ENCODE data around the gene MAD2L1BP.

The MAD2L1BP gene

DNA sequence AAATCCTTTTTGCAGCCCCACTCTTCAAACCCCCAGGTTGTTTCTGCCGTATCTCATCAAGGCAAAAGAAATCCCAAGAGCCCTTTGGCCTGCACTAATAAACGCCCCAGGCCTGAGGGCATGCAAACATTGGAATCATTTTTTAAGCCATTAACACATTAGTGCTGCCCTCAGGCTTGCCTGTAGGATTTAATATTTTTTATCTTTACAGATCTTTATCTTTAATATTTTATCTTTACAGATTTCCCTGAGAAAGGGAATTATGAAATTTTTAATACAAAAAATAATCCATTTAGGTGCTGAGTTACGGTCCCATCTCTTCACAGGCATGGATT is 21.3 kb upstream of the MAD2L1BP start:
- H3K4me1 ChIP-seq (ENCODE audit: control insufficient read depth, insufficient read depth, low read length): no peaks in the 10 kb centered on the region
- no peak overlapping the region for H3K9ac ChIP-seq (ENCODE audit: low read length)
- H3K4me3 ChIP-seq (ENCODE audit: low read length): no peak overlapping the region
- peaks cover 15% of the 10 kb centered on the region for H3K36me3 ChIP-seq (ENCODE audit: control insufficient read depth, insufficient read depth, low read length)
- H3K27me3 ChIP-seq (ENCODE audit: control insufficient read depth, insufficient read depth, low read length): no peaks in the 10 kb centered on the region
- no peak overlapping the region for H3K27ac ChIP-seq (ENCODE audit: low read depth, low read length)

DNA sequence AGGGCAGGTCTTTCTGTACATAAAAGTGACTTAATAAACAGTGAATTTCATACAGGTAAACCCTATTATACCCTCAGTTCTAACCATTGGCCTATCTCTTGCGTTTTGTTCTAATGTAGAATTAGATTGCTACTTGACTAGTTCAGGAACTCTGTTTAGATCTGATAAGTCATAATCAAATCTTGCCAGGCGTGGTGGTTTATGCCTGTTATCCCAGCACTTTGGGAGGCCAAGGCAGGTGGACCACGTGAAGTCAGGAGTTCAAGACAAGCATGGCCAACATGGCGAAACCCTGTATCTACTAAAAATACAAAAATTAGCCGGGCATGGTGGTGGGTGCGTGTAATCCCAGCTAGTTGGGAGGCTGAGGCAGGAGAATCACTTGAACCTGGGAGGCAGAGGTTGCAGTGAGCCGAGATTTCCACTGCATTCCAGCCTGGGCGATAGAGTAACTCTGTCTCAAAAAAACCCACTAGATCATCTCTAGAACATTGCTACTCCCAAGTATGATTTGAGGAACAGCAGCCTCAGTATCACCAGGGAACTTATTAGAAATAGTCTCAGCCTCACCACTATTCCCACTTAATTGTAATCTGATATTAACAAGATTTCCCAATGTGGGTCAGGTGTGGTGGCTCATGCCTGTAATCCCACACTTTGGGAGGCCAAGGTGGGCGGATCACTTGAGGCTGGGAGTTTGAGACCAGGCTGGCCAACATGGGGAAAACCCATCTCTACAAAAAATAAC is 18.7 kb upstream of the MAD2L1BP start:
- Histone ChIP-seq H3K27ac (ENCODE audit: low read depth, low read length) (no peak overlapping the region), H3K4me3 (ENCODE audit: low read length) (no peak overlapping the region), H3K9ac (ENCODE audit: low read length) (no peak overlapping the region), H3K4me1 (ENCODE audit: control insufficient read depth, insufficient read depth, low read length) (no peaks in the 10 kb centered on the region), H3K27me3 (ENCODE audit: control insufficient read depth, insufficient read depth, low read length) (no peaks in the 10 kb centered on the region), H3K36me3 (ENCODE audit: control insufficient read depth, insufficient read depth, low read length) (peaks cover 25% of the 10 kb centered on the region)

DNA sequence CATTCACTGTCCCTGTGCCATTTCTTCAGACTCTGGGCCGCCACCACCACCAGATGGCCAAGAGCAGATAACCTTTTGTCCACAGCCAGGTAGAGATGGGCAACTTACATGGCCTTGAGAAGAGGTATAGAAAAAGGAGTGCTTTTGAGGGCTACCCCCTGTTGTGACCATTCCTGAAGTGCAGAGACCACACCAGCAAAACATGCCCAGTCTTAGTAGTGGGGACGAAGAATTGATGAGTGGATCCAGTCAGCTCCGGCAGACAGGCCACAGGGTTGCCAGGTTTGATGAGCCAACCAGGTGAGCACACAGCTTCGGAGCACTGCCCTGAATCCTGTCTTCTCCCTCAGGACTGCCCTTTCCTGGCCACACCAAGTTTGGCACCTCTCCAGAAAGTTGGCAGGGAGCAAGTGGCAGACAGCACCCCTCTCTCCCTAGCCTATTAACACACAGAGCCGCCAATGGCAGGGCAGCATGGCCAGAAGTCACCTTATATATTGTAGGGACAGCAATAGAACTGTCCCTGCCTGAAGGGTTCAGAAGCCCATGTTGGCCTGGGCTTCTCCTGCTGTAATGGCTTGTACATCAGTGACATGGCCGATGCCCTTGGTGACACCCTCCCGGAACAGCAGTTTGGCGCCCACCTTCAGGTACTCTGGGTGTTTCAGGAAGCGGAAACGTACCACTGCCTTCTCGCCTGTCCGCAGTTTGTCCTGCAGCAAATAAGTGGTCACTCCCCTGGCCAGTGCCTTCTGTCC is 14.4 kb upstream of the MAD2L1BP start:
- Histone ChIP-seq H3K36me3 (ENCODE audit: control insufficient read depth, insufficient read depth, low read length) (peaks cover 45% of the 10 kb centered on the region), H3K27ac (ENCODE audit: low read depth, low read length) (no peak overlapping the region), H3K4me1 (ENCODE audit: control insufficient read depth, insufficient read depth, low read length) (no peaks in the 10 kb centered on the region), H3K9ac (ENCODE audit: low read length) (no peak overlapping the region), H3K27me3 (ENCODE audit: control insufficient read depth, insufficient read depth, low read length) (no peaks in the 10 kb centered on the region), H3K4me3 (ENCODE audit: low read length) (no peak overlapping the region)

DNA sequence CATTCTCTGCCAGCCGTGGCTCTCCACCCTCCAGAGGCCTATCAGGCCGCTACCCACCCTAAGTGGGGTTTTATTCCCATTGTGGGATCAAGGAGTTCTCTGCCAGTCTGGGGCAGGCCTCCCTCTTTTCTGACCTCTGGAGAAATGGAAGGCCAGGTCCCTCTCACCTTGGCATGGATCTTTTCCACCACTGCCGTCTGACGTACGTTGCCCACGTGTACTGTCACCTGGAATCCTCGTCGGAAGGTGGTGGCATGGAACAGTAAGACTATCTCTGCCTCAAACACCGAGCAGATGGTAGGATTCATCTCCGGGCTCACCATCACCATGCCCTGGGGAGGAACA is 13.8 kb upstream of the MAD2L1BP start:
- no peaks in the 10 kb centered on the region for H3K27me3 ChIP-seq (ENCODE audit: control insufficient read depth, insufficient read depth, low read length)
- H3K36me3 ChIP-seq (ENCODE audit: control insufficient read depth, insufficient read depth, low read length): peaks cover 46% of the 10 kb centered on the region
- H3K4me1 ChIP-seq (ENCODE audit: control insufficient read depth, insufficient read depth, low read length): peaks cover under 1% of the 10 kb centered on the region
- no peak overlapping the region for H3K9ac ChIP-seq (ENCODE audit: low read length)
- H3K4me3 ChIP-seq (ENCODE audit: low read length): no peak overlapping the region
- H3K27ac ChIP-seq (ENCODE audit: low read depth, low read length): no peak overlapping the region

DNA sequence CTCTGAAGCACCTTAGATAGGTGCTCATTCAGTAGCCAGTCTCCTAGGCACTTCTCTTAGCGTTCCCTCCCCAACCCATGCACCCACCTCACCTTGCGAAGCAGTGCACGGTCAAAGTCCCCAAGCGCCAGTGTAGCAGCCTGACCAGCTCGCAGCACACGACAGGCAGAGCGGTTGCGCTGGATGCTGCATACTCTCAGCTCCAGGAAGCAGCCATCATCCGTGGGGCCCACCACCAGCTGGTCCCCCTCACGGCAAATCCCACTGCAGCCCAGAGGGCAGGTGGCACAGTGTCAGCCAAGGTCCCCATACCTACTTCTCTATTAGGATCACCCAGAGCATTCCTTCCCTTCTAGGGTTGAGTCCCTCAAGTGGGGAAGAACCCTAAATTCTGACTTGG is 13.1 kb upstream of the MAD2L1BP start:
- Histone ChIP-seq H3K36me3 (ENCODE audit: control insufficient read depth, insufficient read depth, low read length) (peaks cover 46% of the 10 kb centered on the region), H3K9ac (ENCODE audit: low read length) (no peak overlapping the region), H3K4me3 (ENCODE audit: low read length) (no peak overlapping the region), H3K27ac (ENCODE audit: low read depth, low read length) (no peak overlapping the region), H3K27me3 (ENCODE audit: control insufficient read depth, insufficient read depth, low read length) (no peaks in the 10 kb centered on the region), H3K4me1 (ENCODE audit: control insufficient read depth, insufficient read depth, low read length) (peaks cover 8% of the 10 kb centered on the region)

DNA sequence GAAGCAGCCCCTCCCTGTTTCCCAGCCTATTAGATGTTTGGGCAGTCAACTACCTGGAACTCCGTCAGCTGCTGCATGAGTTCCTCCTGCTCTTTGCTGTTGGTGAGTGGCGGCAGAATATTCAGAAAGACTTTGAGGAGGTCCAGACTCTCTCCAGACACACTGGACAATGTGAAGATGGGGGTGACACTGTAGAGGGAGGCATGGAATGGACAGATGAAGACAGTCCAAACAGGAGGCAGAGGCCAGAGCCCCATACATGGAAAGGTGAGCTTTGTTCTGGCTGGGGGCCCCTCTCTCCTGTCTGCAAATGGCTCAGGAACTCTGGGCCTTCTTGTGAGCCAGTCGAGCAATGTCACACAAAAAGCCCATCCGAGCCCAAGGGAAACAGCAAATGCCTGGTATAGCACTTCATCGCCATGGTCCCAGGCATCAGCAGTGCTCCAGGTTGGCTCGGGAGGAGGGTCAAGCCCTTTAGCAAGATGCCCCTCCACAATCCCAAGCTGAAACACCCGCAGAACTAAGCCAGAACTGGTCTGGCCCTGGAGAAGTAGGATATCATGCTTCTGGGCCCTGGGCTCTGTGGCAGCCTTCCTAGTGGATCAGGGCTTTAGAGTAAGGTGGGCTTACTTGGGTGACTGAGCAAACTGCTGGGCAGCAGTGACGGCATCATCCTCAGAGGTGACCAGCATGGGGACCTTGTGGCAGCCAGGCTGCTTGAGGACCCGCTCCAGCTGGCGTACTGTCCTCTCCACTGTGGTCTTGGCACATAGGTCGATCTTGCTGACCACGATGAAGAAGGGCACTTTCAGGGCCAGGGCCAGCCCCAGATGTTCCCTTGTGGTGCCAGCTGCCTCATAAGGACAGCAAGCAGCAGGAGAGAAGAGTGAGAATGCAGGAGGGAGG is 11.5 kb upstream of the MAD2L1BP start:
- H3K36me3 ChIP-seq (ENCODE audit: control insufficient read depth, insufficient read depth, low read length): peaks cover 46% of the 10 kb centered on the region
- H3K4me3 ChIP-seq (ENCODE audit: low read length): no peak overlapping the region
- no peaks in the 10 kb centered on the region for H3K27me3 ChIP-seq (ENCODE audit: control insufficient read depth, insufficient read depth, low read length)
- H3K4me1 ChIP-seq (ENCODE audit: control insufficient read depth, insufficient read depth, low read length): peaks cover 8% of the 10 kb centered on the region
- no peak overlapping the region for H3K9ac ChIP-seq (ENCODE audit: low read length)
- no peak overlapping the region for H3K27ac ChIP-seq (ENCODE audit: low read depth, low read length)

DNA sequence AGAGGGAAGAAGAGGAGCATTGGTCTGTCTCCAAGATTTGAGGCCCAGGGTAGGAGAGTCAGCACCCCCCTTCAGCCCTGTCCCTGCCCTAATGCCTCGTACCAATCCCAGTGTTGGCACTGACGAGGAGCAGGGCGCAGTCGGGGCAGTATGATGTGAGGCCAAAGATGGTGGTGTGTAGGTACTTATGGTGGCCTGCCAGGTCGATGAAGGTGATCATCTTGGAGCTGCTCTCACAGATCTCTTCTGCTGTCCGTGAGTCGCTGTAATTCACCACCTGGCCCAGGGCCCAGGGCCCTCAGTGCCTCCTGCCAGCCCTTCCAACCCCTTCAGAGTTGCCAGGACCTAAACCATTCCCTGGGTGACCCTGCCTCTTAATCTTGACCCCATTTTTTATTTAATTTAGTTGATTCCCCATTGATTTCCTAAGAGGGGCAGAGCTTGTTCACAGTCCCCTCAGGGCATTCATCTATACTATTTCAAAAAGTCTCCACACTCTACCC is 10.8 kb upstream of the MAD2L1BP start:
- peaks cover 46% of the 10 kb centered on the region for H3K36me3 ChIP-seq (ENCODE audit: control insufficient read depth, insufficient read depth, low read length)
- no peak overlapping the region for H3K27ac ChIP-seq (ENCODE audit: low read depth, low read length)
- no peak overlapping the region for H3K9ac ChIP-seq (ENCODE audit: low read length)

DNA sequence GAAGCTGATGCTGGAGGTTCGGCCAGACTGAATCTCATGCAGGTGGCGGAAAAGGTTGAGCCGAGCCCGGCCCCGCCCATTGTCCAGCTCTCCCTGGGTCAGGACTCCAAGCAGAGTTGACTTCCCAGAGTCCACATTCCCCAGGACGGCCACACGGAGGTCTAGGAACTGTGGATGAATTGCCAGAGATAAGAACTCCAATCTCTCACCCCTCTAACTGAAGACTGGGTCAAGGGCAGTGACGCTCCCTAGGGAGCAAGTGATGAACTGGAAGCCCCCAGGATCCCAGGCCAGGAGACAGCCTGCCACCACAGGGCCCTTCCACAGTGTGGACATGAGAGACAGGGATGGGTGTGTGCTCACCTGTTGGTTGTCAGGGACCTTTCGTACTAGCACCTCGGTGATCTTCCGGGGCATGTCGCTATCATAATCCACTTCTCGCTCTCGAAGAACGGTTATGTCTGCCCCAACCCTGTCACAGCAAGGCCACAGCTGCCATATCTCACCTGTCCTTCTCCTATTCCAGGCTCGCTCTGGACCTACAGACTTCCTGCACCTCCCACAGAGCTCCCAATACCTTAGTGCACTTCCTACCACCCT is 10.1 kb upstream of the MAD2L1BP start:
- Histone ChIP-seq H3K9ac (ENCODE audit: low read length) (no peak overlapping the region), H3K36me3 (ENCODE audit: control insufficient read depth, insufficient read depth, low read length) (peaks cover 45% of the 10 kb centered on the region)

More for the DNA sequence above, 10.8 kb upstream of the MAD2L1BP start:
- Histone ChIP-seq H3K27me3 (ENCODE audit: control insufficient read depth, insufficient read depth, low read length) (no peaks in the 10 kb centered on the region), H3K4me3 (ENCODE audit: low read length) (no peak overlapping the region), H3K4me1 (ENCODE audit: control insufficient read depth, insufficient read depth, low read length) (peaks cover 8% of the 10 kb centered on the region)

DNA sequence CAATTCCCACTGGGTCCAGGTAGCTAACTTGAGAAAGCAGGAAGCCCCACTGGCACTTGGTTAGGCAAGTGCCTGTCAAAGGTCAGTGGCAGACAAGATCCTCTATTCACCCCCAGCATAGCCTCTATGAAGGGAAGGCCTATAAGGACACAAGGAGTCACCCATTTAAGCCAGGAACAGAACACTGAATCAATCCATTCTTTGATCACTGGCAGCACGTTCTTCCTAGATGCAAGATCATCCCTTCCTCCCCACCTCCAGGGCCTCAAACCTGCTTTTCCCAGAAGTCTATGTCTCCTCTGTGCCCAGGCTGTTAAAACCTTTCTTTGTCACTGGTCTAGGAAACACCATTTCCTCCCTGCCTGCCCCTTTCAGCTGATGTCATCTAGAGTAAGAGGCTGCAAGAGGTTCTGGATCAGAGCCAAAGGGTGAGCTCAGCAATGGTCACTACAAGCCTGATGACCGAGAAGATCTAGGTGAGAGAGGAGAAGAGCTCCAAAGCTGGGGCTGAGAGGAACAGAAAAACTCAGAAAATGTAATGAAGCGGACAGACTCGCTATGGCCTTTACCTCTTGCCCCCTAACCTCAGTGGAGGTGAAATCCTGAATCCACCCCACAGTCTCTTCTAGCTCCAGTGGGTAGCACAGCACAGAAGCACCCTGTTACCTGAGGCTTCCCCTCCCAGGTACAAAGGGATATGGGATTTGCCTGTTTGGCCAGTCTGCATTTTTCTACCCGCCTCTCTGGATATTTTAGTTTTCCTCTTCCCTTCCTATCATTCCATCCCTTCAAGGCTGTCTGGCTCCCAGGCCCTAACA is 8.4 kb upstream of the MAD2L1BP start:
- H3K27ac ChIP-seq (ENCODE audit: low read depth, low read length): peak overlapping the region; percentile 35

More for the DNA sequence above, 10.1 kb upstream of the MAD2L1BP start:
- Histone ChIP-seq H3K27me3 (ENCODE audit: control insufficient read depth, insufficient read depth, low read length) (no peaks in the 10 kb centered on the region), H3K4me3 (ENCODE audit: low read length) (no peak overlapping the region), H3K27ac (ENCODE audit: low read depth, low read length) (no peak overlapping the region), H3K4me1 (ENCODE audit: control insufficient read depth, insufficient read depth, low read length) (peaks cover 8% of the 10 kb centered on the region)

DNA sequence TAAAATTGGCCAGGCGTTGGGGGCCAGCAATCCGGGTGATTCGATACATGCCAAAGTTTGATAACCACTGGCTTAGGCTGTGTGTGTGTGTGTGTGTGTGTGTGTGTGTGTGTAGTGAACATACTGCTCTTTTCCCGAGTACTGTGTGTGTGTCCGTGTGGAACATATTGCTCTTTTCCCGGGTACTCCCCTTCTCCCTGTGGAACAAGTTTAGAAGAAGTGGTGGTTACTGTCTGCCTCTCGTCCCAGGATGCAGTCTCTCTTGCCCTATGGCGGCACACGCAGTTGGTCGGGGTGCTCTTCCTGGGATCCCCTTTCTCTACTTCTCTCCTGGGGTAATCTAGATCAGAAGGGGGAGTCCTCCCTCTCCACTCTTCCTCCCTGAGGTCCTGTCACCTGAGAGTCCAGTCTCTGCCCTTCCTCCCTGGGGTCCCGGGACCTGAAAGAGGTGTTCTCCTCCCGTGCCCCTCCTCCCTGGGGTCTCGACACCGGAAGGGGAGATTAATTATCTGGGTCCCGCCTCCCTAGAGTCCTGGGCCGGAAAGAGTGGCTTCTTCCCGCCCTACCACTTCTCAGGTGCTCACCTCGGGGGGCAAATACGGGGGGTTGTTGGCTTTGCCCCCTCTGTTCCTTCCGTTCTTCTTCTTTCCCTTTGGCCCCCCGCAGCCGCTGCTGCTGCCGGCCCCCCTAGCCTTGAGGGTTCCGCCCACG is 7.1 kb upstream of the MAD2L1BP start:
- Histone ChIP-seq H3K9ac (ENCODE audit: low read length) (peak overlapping the region; percentile 96), H3K27ac (ENCODE audit: low read depth, low read length) (peak overlapping the region; percentile 96), H3K27me3 (ENCODE audit: control insufficient read depth, insufficient read depth, low read length) (no peaks in the 10 kb centered on the region), H3K4me3 (ENCODE audit: low read length) (peak overlapping the region; percentile 99), H3K36me3 (ENCODE audit: control insufficient read depth, insufficient read depth, low read length) (peaks cover 24% of the 10 kb centered on the region), H3K4me1 (ENCODE audit: control insufficient read depth, insufficient read depth, low read length) (peaks cover 8% of the 10 kb centered on the region)

More for the DNA sequence above, 8.4 kb upstream of the MAD2L1BP start:
- Histone ChIP-seq H3K9ac (ENCODE audit: low read length) (peak overlapping the region; percentile 32), H3K27me3 (ENCODE audit: control insufficient read depth, insufficient read depth, low read length) (no peaks in the 10 kb centered on the region), H3K36me3 (ENCODE audit: control insufficient read depth, insufficient read depth, low read length) (peaks cover 31% of the 10 kb centered on the region), H3K4me3 (ENCODE audit: low read length) (no peak overlapping the region), H3K4me1 (ENCODE audit: control insufficient read depth, insufficient read depth, low read length) (peaks cover 8% of the 10 kb centered on the region)

DNA sequence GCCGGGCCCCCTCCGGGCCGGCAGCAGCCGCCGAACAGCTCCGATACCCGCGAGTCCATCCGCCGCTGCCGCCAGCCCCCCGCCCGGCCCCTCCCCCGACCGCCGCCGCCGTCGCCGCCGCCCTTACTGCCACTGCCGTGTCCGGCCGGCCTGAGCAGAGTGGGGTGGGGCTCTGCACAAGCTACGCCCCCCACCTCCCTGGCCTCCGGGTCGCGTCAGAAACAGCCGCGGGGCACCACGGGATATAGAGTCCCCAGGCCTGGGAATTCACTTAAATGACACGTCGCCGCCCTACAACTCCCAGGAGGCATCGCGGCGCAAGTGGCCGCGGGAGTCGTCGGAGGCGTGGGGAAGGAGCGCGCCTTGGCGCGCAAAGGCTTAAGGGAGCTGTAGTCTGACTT is 6.5 kb upstream of the MAD2L1BP start, which contains the start of gene GTPBP2:
Gene GTPBP2 (minus strand): TSS at position 161 of the 401 bp plus-strand sequence. CDS start 102 bp downstream, at position 59.
- H3K36me3 ChIP-seq (ENCODE audit: control insufficient read depth, insufficient read depth, low read length): peaks cover 18% of the 10 kb centered on the region
- H3K27me3 ChIP-seq (ENCODE audit: control insufficient read depth, insufficient read depth, low read length): no peaks in the 10 kb centered on the region
- peak within 1 kb of the TSS; percentile 96 for H3K9ac ChIP-seq (ENCODE audit: low read length)
- peak within 1 kb of the TSS; percentile 99 for H3K4me3 ChIP-seq (ENCODE audit: low read length)
- peak within 1 kb of the TSS; percentile 96 for H3K27ac ChIP-seq (ENCODE audit: low read depth, low read length)
- peaks cover 8% of the 10 kb centered on the region for H3K4me1 ChIP-seq (ENCODE audit: control insufficient read depth, insufficient read depth, low read length)

Data from rectal smooth muscle tissue (tissue), 1 donor.